NOMO-1 treated with dmso at 0.1 percent for 144 hours (cell line): Measurements from ENCODE around the gene MUTYH.
"Not testable (repeated sequence)": the region's sequence is repeated elsewhere in the genome, so short reads cannot be mapped to it uniquely, and the experiment has no call there.

Experiments
- DNase-seq: peaks from one replicate; lab custom pipeline; 2025; ENCODE audit not compliant: unreplicated experiment; lab: John Stamatoyannopoulos, UW

MUTYH gene

GRCh38 chr1:45339789-45340558 lies at the start of gene MUTYH, which contains the start of gene TOE1:
Gene MUTYH, minus strand, starts transcription at chr1:45340440. Its CDS starts 5,935 bp downstream, at chr1:45334505.
Gene TOE1, plus strand, starts transcription at chr1:45340170. Its CDS starts 83 bp downstream, at chr1:45340253.
- DNase-seq: peak; percentile 93

- no peak for DNase-seq
Measured at GRCh38 chr1:45386219-45386618, 46.0 kb upstream of the MUTYH start.

- no peak for DNase-seq
Measured at GRCh38 chr1:45385302-45385701, 45.1 kb upstream of the MUTYH start.

- not testable (repeated sequence) for DNase-seq
Measured at GRCh38 chr1:45384213-45384612, 44.0 kb upstream of the MUTYH start.

GRCh38 chr1:45383191-45383590 lies 43.0 kb upstream of the MUTYH start:
- no peak for DNase-seq

- no peak for DNase-seq
Measured at GRCh38 chr1:45381243-45381642, 41.0 kb upstream of the MUTYH start.

GRCh38 chr1:45380730-45381129 lies 40.5 kb upstream of the MUTYH start:
- DNase-seq: no peak

GRCh38 chr1:45380125-45380524 lies 39.9 kb upstream of the MUTYH start:
- DNase-seq: no peak

GRCh38 chr1:45379524-45379923 lies 39.3 kb upstream of the MUTYH start:
- no peak for DNase-seq

- no peak for DNase-seq
Measured at GRCh38 chr1:45378184-45378583, 37.9 kb upstream of the MUTYH start.

GRCh38 chr1:45375104-45376090 lies 35.2 kb upstream of the MUTYH start:
- no peak for DNase-seq

GRCh38 chr1:45373573-45373972 lies 33.3 kb upstream of the MUTYH start:
- DNase-seq: no peak

- DNase-seq: no peak
Measured at GRCh38 chr1:45370575-45370974, 30.3 kb upstream of the MUTYH start.

- no peak for DNase-seq
Measured at GRCh38 chr1:45365051-45365450, 24.8 kb upstream of the MUTYH start.

GRCh38 chr1:45364294-45364693 lies 24.1 kb upstream of the MUTYH start:
- DNase-seq: no peak

- DNase-seq: not testable (repeated sequence)
Measured at GRCh38 chr1:45360981-45361380, 20.7 kb upstream of the MUTYH start.

GRCh38 chr1:45359882-45360513 lies 19.8 kb upstream of the MUTYH start:
- DNase-seq: peak; percentile 15

GRCh38 chr1:45356186-45356585 lies 15.9 kb upstream of the MUTYH start:
- DNase-seq: no peak

- no peak for DNase-seq
Measured at GRCh38 chr1:45355683-45356082, 15.4 kb upstream of the MUTYH start.

- no peak for DNase-seq
Measured at GRCh38 chr1:45354838-45355237, 14.6 kb upstream of the MUTYH start.

GRCh38 chr1:45353685-45354084 lies 13.4 kb upstream of the MUTYH start:
- no peak for DNase-seq
